GM19043 (cell line): ENCODE data around the gene MMP28.

Experiments
- ATAC-seq: cut with Tn5 transposase; IDR thresholded peaks from one replicate; pipeline ENCODE4 v1.9.1; 2021; ENCODE audit warnings: low read depth; ENCODE audit not compliant: unreplicated experiment

The MMP28 gene

GRCh38 chr17:35745749-35746320, 49.6 kb downstream of the MMP28 start:
- ATAC-seq: no peak

- no peak for ATAC-seq
These were observed 50.2 kb downstream of the MMP28 start for GRCh38 chr17:35745246-35745645.

- ATAC-seq: no peak
These were observed 50.6 kb downstream of the MMP28 start for GRCh38 chr17:35744830-35745229.

- ATAC-seq: no peak
These were observed 51.7 kb downstream of the MMP28 start for GRCh38 chr17:35743626-35744328.

- ATAC-seq: no peak
These were observed 52.5 kb downstream of the MMP28 start for GRCh38 chr17:35742896-35743477.

- ATAC-seq: no peak
These were observed 52.9 kb downstream of the MMP28 start for GRCh38 chr17:35742496-35742895.

- no peak for ATAC-seq
These were observed 54.2 kb downstream of the MMP28 start for GRCh38 chr17:35740997-35741931.

- ATAC-seq: no peak
These were observed 55.2 kb downstream of the MMP28 start for GRCh38 chr17:35740216-35740615.

GRCh38 chr17:35738519-35739133, 56.8 kb downstream of the MMP28 start:
- no peak for ATAC-seq

GRCh38 chr17:35736236-35736635, 59.2 kb downstream of the MMP28 start:
- no peak for ATAC-seq

GRCh38 chr17:35735036-35735805, 60.2 kb downstream of the MMP28 start:
- ATAC-seq: no peak

GRCh38 chr17:35734396-35734795, 61.0 kb downstream of the MMP28 start:
- no peak for ATAC-seq

GRCh38 chr17:35733366-35733765, 62.1 kb downstream of the MMP28 start:
- ATAC-seq: no peak

GRCh38 chr17:35732806-35733136, 62.7 kb downstream of the MMP28 start:
- ATAC-seq: no peak

GRCh38 chr17:35731917-35732805, 63.3 kb downstream of the MMP28 start:
- ATAC-seq: no peak

GRCh38 chr17:35731239-35731916, 64.1 kb downstream of the MMP28 start, which contains the start of gene RASL10B:
TSS of gene RASL10B (plus strand) at chr17:35731639. CDS start at chr17:35735185, 3,546 bp downstream.
- no peak for ATAC-seq

GRCh38 chr17:35730400-35731005, 64.9 kb downstream of the MMP28 start:
- no peak for ATAC-seq

GRCh38 chr17:35729405-35729833, 66.0 kb downstream of the MMP28 start:
- no peak for ATAC-seq
